IMR-90 (cell line): ENCODE measurements around the gene CHSY3. TPM values are rescaled to one million over a fixed set of nuclear protein-coding genes. Genes with fewer than 3 reads are reported as not detected.

Experiments used
- ATAC-seq: fragments of 200-7000 bp; cut with Tn5 transposase; 2 replicates; pipeline ENCODE4 v1.9.1; 2020; ENCODE audit warnings: low read depth, mild to moderate bottlenecking, moderate library complexity
- BruUV-seq: library from RNA; stranded (reverse); fragments of 400-500 nt; replicated peaks from 2 replicates; lab custom pipeline; 2021; lab: Mats Ljungman, UMichigan
- CTCF ChIA-PET: fragments of 300-600 bp; formaldehyde crosslinking; extraction: SDS; loops from one replicate; lab custom pipeline; 2021; ENCODE audit warnings: antibody characterized with exemption; lab: Yijun Ruan, JAX
- POLR2A ChIA-PET: fragments of 300-600 bp; sonication (Branson Sonifier 250); formaldehyde crosslinking; loops from one replicate; lab custom pipeline; 2022; ENCODE audit warnings: antibody characterized with exemption; ENCODE audit not compliant: unreplicated experiment; lab: Charles Lee
- DNase-seq: peaks from one replicate; pipeline ENCODE4 v3.0.0; 2013
- H2AFZ ChIP-seq: replicated peaks from 2 replicates; pipeline ENCODE3; 2013; ENCODE audit warnings: low read length, mild to moderate bottlenecking; ENCODE audit not compliant: poor library complexity
- H2AK5ac ChIP-seq: 2 replicates; pipeline ENCODE4 v1.6.1; 2013; ENCODE audit warnings: low read depth, low read length, inconsistent platforms
- H2AK9ac ChIP-seq: replicated peaks from 2 replicates; pipeline ENCODE3; 2013; ENCODE audit warnings: mild to moderate bottlenecking, low read depth, low read length, moderate library complexity; ENCODE audit not compliant: poor library complexity
- H2BK120ac ChIP-seq: 2 replicates; pipeline ENCODE4 v1.6.1; 2013; ENCODE audit warnings: low read depth, low read length, inconsistent platforms
- H2BK15ac ChIP-seq: 3 replicates; pipeline ENCODE4 v1.6.1; 2013; ENCODE audit warnings: low read depth, low read length, inconsistent platforms
- H2BK20ac ChIP-seq: 2 replicates; pipeline ENCODE4 v1.6.1; 2013; ENCODE audit warnings: low read depth, mild to moderate bottlenecking, inconsistent platforms, low read length, moderate library complexity
- H2BK5ac ChIP-seq: 2 replicates; pipeline ENCODE4 v1.6.1; 2013; ENCODE audit warnings: mild to moderate bottlenecking, low read depth, low read length, inconsistent platforms; ENCODE audit not compliant: poor library complexity, severe bottlenecking
- H3K14ac ChIP-seq: replicated peaks from 2 replicates; pipeline ENCODE4 v1.6.1; 2013; ENCODE audit warnings: low read depth, low read length, inconsistent platforms
- H3K18ac ChIP-seq: 2 replicates; pipeline ENCODE4 v1.6.1; 2013; ENCODE audit warnings: low read depth, low read length, control low read depth
- H3K23ac ChIP-seq: 2 replicates; pipeline ENCODE4 v1.6.1; 2013; ENCODE audit warnings: low read depth, low read length, inconsistent platforms
- H3K27ac ChIP-seq: 2 replicates; pipeline ENCODE4 v1.5.1; 2013; ENCODE audit warnings: mild to moderate bottlenecking, control low read depth, low read length; ENCODE audit not compliant: insufficient read depth
- H3K27me3 ChIP-seq: 2 replicates; pipeline ENCODE4 v1.6.1; 2013; ENCODE audit warnings: low read length; ENCODE audit not compliant: control insufficient read depth, insufficient read depth
- H3K36me3 ChIP-seq: 2 replicates; pipeline ENCODE4 v1.6.1; 2013; ENCODE audit warnings: low read length, mixed read lengths; ENCODE audit not compliant: control insufficient read depth, insufficient read depth
- H3K4ac ChIP-seq: 2 replicates; pipeline ENCODE4 v1.6.1; 2013; ENCODE audit warnings: low read depth, low read length, inconsistent platforms
- H3K4me1 ChIP-seq: 2 replicates; pipeline ENCODE4 v1.6.1; 2013; ENCODE audit warnings: low read length, mixed read lengths; ENCODE audit not compliant: control insufficient read depth, insufficient read depth
- H3K4me2 ChIP-seq: 2 replicates; pipeline ENCODE4 v1.6.1; 2013; ENCODE audit warnings: low read depth, mild to moderate bottlenecking, control low read depth, low read length, moderate library complexity
- H3K4me3 ChIP-seq: 2 replicates; pipeline ENCODE4 v1.5.1; 2013; ENCODE audit warnings: low read depth, mild to moderate bottlenecking, control low read depth, low read length, moderate library complexity; ENCODE audit not compliant: insufficient read depth
- H3K56ac ChIP-seq: 2 replicates; pipeline ENCODE4 v1.6.1; 2013; ENCODE audit warnings: low read length, inconsistent platforms; ENCODE audit not compliant: insufficient read depth; ENCODE audit errors: extremely low read depth
- H3K79me1 ChIP-seq, 2 experiments: 2 replicates each; pipeline ENCODE4 v1.6.1; 2013; ENCODE audit warnings: low read length in 2 of 2, inconsistent platforms in 1 of 2, low read depth in 1 of 2
- H3K9ac ChIP-seq: 2 replicates; pipeline ENCODE4 v1.6.1; 2013; ENCODE audit warnings: low read depth, low read length, control low read depth
- H3K9me1 ChIP-seq: 2 replicates; pipeline ENCODE4 v1.6.1; 2013; ENCODE audit warnings: low read length, inconsistent platforms; ENCODE audit not compliant: insufficient read depth
- H3K9me3 ChIP-seq: 2 replicates; pipeline ENCODE4 v1.6.1; 2013; ENCODE audit warnings: low read length; ENCODE audit not compliant: control insufficient read depth, insufficient read depth
- H4K20me1 ChIP-seq: 2 replicates; pipeline ENCODE4 v1.6.1; 2013; ENCODE audit warnings: low read length, inconsistent platforms; ENCODE audit not compliant: insufficient read depth
- H4K5ac ChIP-seq: 2 replicates; pipeline ENCODE4 v1.6.1; 2013; ENCODE audit warnings: mild to moderate bottlenecking, low read depth, low read length, control low read depth
- H4K8ac ChIP-seq, 2 experiments: 2 replicates each; pipeline ENCODE4 v1.6.1; 2013; ENCODE audit warnings: low read depth in 2 of 2, low read length in 2 of 2, control low read depth in 1 of 2, inconsistent platforms in 1 of 2
- H4K91ac ChIP-seq: 2 replicates; pipeline ENCODE4 v1.6.1; 2013; ENCODE audit warnings: low read depth, low read length, inconsistent platforms; ENCODE audit not compliant: insufficient read depth
- CEBPB ChIP-seq: IDR thresholded peaks from 2 replicates; pipeline ENCODE4 v1.6.1; 2012; ENCODE audit warnings: low read depth, low read length, improper control_type of control experiment
- SMC3 ChIP-seq: fragments of 150-350 bp; IDR thresholded peaks from 2 replicates; pipeline ENCODE4 v1.6.1; 2016; ENCODE audit warnings: low read depth, mild to moderate bottlenecking, antibody characterized with exemption, low read length, moderate library complexity
- WGBS, 2 experiments: methylation state at CpG; one replicate each; pipeline versions ENCODE4 v1.1.5 to v1.1.7; 2013; ENCODE audit warnings: missing lambda C conversion rate in 2 of 2; ENCODE audit not compliant: insufficient read length in 1 of 2; ENCODE audit errors: extremely low coverage in 2 of 2; 5-methylcytosine and 5-hydroxymethylcytosine counted together
- dilution Hi-C: fragments of 300-500 bp; cut with HindIII; formaldehyde crosslinking; loops from one replicate; pipeline ENCODE4 v1.14.3; 2018; ENCODE audit warnings: low sequenced_read_pairs; ENCODE audit not compliant: unreplicated experiment
- in situ Hi-C: fragments of 300-500 bp; cut with MboI; formaldehyde crosslinking; loops from 3 replicates; pipeline ENCODE4 v1.14.3; 2019; ENCODE audit warnings: low sequenced_read_pairs, inconsistent platforms, mixed read lengths
- intact Hi-C: fragments of 100-400 bp; cut with micrococcal nuclease; formaldehyde crosslinking; loops from 2 replicates; pipeline ENCODE4 v1.10.0; 2022
- polyA plus RNA-seq, 3 experiments: library from polyadenylated mRNA; depleted of rRNA; stranded (reverse); fragments of >200 nt; gene quantifications; 2 replicates each; pipeline ENCODE4 v1.2.3, GENCODE V29; 2012; ENCODE audit warnings: low replicate concordance in 1 of 3
- total RNA-seq: library from RNA; depleted of rRNA; stranded (reverse); fragments of >200 nt; gene quantifications from 2 replicates; pipeline ENCODE4 v1.2.3, GENCODE V29; 2012

CHSY3 gene
- total and polyA plus RNA-seq, 2 of the 4 experiments (the other 2 are of a cell fraction), result 0.62 to 1.3 TPM

DNA sequence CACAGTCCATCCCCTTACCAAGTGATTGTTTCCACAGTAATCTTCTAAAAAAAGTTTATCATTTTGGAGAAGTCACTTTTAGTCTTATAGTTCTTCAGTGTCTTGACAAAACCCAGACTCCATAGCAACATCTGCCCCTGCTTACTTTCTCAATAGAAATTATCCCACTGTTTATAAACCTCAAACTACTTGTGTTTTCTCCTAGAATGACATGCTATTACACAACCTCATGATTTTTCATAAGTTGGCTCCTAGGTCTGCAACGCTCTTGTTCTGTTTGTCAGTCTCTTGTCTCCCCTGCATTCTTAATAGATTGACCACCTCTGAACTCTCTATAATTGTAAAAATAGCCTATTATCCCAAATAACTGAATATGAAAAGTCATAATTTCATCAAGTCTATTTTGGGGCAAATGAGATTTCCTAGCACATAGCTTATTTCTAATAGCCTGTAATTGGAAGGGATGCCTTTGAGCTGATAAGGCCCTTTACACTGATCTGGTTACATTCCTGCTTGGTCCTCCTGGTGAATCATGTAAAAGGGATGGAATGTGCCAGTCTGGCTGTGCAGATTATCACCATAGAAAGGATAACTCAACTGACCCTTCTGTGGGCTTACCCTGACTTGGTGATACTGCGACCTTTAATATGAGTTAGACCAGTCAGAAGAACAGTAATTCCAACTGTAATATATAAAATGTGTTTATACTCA is 69.6 kb downstream of the CHSY3 start:
- H3K56ac ChIP-seq, result no peak overlapping the region
- no TSS peak for BruUV-seq
- H2AK5ac ChIP-seq, result no peak overlapping the region
- no peak overlapping the region for H2BK120ac ChIP-seq
- no peak overlapping the region for H4K5ac ChIP-seq
- WGBS, 2 experiments, result no CpG with 5 or more reads among the region's 2 CpGs
- H2AK9ac ChIP-seq, result no peak overlapping the region
- no peak overlapping the region for H3K23ac ChIP-seq
- no peak overlapping the region for H3K4me2 ChIP-seq
- H4K8ac ChIP-seq, result no peak overlapping the region
- in situ Hi-C loops (no loop called here), intact Hi-C loops (no loop called here), dilution Hi-C loops (no loop called here)
- no peak overlapping the region for H2AFZ ChIP-seq
- ChIA-PET POLR2A (interaction anchor here (0.5 kb wide), 1 partner anchor 1814 kb away, joined by 3 read pairs; no protein-coding TSS in a partner anchor), CTCF (no interaction called here)
- no peak overlapping the region for H4K91ac ChIP-seq
- peak; percentile 85 for ATAC-seq
- no peak overlapping the region for H3K4ac ChIP-seq
- DNase-seq, result peak; percentile 15
- H3K18ac ChIP-seq, result no peak overlapping the region
- no peaks in the 10 kb centered on the region for H3K9me1 ChIP-seq
- no peaks in the 10 kb centered on the region for H4K20me1 ChIP-seq
- no peaks in the 10 kb centered on the region for H3K9me3 ChIP-seq
- no peak overlapping the region for H3K14ac ChIP-seq
- H3K4me3 ChIP-seq, result no peak overlapping the region
- no peak overlapping the region for H3K27ac ChIP-seq
- no peak overlapping the region for H2BK5ac ChIP-seq
- no peak overlapping the region for H3K9ac ChIP-seq
- no peaks in the 10 kb centered on the region for H3K36me3 ChIP-seq
- no peaks in the 10 kb centered on the region for H3K79me1 ChIP-seq
- no peak overlapping the region for H2BK20ac ChIP-seq
- H3K4me1 ChIP-seq, result no peaks in the 10 kb centered on the region
- H3K27me3 ChIP-seq, result no peaks in the 10 kb centered on the region
- TF ChIP-seq CEBPB, result peak; percentile 19; the same call in 1 of the 2 replicates
- TF ChIP-seq SMC3, result no peak
- no peak overlapping the region for H2BK15ac ChIP-seq
